ENCODE data around the gene CCR8. TPM values are rescaled to one million over a fixed set of nuclear protein-coding genes. Genes with fewer than 3 reads are reported as not detected.

Gene CCR8
- total RNA-seq, 6 donors from 2014 or later: not detected

DNA sequence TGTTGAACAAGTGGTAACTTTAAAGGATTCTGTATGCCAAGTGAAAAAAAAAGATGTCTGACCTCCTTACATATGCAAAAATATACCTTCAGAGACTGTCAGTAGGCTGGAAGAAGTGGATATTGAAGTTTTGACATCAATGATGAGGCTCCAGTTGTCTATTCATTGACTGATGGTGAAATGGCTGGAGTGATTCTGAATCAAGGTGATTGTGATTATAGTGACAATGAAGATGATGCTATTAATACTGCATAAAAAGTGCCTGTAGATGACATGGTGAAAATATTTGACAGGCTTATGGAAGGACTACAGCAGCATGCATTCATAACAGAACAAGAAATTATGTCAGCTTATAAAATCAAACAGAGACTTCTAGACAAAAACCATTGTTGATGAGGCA lies 4.1 kb downstream of the CCR8 start:
- no peaks in the 10 kb centered on the region for H3K4me1 ChIP-seq
- no peak for DNase-seq
- no peaks in the 10 kb centered on the region for H3K9me3 ChIP-seq
- H3K27ac ChIP-seq: no peak overlapping the region
- H3K4me3 ChIP-seq: no peak overlapping the region
- no peak for ATAC-seq (ENCODE audit: low FRiP score in 2 of 2)
- no peaks in the 10 kb centered on the region for H3K36me3 ChIP-seq
- TF ChIP-seq POLR2A (IDR thresholded peaks at IDR 0.05) (no peak), EP300 (IDR thresholded peaks at IDR 0.05) (no peak)
- TF ChIP-seq, protein P1, sequence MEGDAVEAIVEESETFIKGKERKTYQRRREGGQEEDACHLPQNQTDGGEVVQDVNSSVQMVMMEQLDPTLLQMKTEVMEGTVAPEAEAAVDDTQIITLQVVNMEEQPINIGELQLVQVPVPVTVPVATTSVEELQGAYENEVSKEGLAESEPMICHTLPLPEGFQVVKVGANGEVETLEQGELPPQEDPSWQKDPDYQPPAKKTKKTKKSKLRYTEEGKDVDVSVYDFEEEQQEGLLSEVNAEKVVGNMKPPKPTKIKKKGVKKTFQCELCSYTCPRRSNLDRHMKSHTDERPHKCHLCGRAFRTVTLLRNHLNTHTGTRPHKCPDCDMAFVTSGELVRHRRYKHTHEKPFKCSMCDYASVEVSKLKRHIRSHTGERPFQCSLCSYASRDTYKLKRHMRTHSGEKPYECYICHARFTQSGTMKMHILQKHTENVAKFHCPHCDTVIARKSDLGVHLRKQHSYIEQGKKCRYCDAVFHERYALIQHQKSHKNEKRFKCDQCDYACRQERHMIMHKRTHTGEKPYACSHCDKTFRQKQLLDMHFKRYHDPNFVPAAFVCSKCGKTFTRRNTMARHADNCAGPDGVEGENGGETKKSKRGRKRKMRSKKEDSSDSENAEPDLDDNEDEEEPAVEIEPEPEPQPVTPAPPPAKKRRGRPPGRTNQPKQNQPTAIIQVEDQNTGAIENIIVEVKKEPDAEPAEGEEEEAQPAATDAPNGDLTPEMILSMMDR (IDR thresholded peaks at IDR 0.05): no peak
- no peaks in the 10 kb centered on the region for H3K27me3 ChIP-seq

- Histone ChIP-seq H3K27me3 (no peaks in the 10 kb centered on the region), H3K27ac (no peak overlapping the region), H3K4me1 (no peaks in the 10 kb centered on the region), H3K36me3 (no peaks in the 10 kb centered on the region), H3K4me3 (no peak overlapping the region), H3K9me3 (no peaks in the 10 kb centered on the region)
- TF ChIP-seq, protein P1 (IDR thresholded peaks at IDR 0.05): no peak
- no peak for TF ChIP-seq POLR2AphosphoS5 (IDR thresholded peaks at IDR 0.05)
- TF ChIP-seq EP300 (IDR thresholded peaks at IDR 0.05): no peak
- TF ChIP-seq POLR2A (IDR thresholded peaks at IDR 0.05): no peak
- 82 to 90% methylated on average over 4 of the region's 4 CpGs for WGBS, 2 donors
- DNase-seq (no peak), ATAC-seq (ENCODE audit: low FRiP score in 2 of 2) (no peak)
These were observed 4.7 kb downstream of the CCR8 start for GRCh38 chr3:39334205-39334604.

GRCh38 chr3:39338201-39338600 lies 8.7 kb downstream of the CCR8 start:
- DNase-seq (no peak), ATAC-seq (ENCODE audit: low FRiP score in 2 of 2) (no peak)
- no peak overlapping the region for H3K4me3 ChIP-seq
- WGBS, 2 donors: 79 to 91% methylated on average over 1 of the region's 1 CpG
- no peaks in the 10 kb centered on the region for H3K9me3 ChIP-seq
- TF ChIP-seq POLR2A (IDR thresholded peaks at IDR 0.05): no peak
- no peak for TF ChIP-seq POLR2AphosphoS5 (IDR thresholded peaks at IDR 0.05)
- TF ChIP-seq, protein P1 (IDR thresholded peaks at IDR 0.05): no peak
- no peak for TF ChIP-seq EP300 (IDR thresholded peaks at IDR 0.05)
- H3K27me3 ChIP-seq: no peaks in the 10 kb centered on the region
- H3K4me1 ChIP-seq: no peaks in the 10 kb centered on the region
- no peaks in the 10 kb centered on the region for H3K36me3 ChIP-seq
- no peak overlapping the region for H3K27ac ChIP-seq

GRCh38 chr3:39339086-39339485 lies 9.6 kb downstream of the CCR8 start:
- H3K36me3 ChIP-seq: no peaks in the 10 kb centered on the region
- H3K4me1 ChIP-seq: no peaks in the 10 kb centered on the region
- TF ChIP-seq, protein P1 (IDR thresholded peaks at IDR 0.05): no peak
- no peak for TF ChIP-seq POLR2A (IDR thresholded peaks at IDR 0.05)
- no peak for TF ChIP-seq POLR2AphosphoS5 (IDR thresholded peaks at IDR 0.05)
- TF ChIP-seq EP300 (IDR thresholded peaks at IDR 0.05): no peak
- WGBS, 2 donors: 74 to 80% methylated on average over 1 of the region's 1 CpG
- ATAC-seq (ENCODE audit: low FRiP score in 2 of 2) (no peak), DNase-seq (no peak)
- H3K27me3 ChIP-seq: no peaks in the 10 kb centered on the region
- no peak overlapping the region for H3K27ac ChIP-seq
- no peaks in the 10 kb centered on the region for H3K9me3 ChIP-seq
- H3K4me3 ChIP-seq: no peak overlapping the region

- WGBS, 2 donors: 79 to 93% methylated on average over 1 of the region's 1 CpG
- no peaks in the 10 kb centered on the region for H3K9me3 ChIP-seq
- DNase-seq: no peak
- H3K4me3 ChIP-seq: no peak overlapping the region
- H3K27ac ChIP-seq: no peak overlapping the region
- no peaks in the 10 kb centered on the region for H3K27me3 ChIP-seq
- ATAC-seq (ENCODE audit: low FRiP score in 2 of 2): no peak
- no peaks in the 10 kb centered on the region for H3K36me3 ChIP-seq
- TF ChIP-seq POLR2A (IDR thresholded peaks at IDR 0.05) (no peak), EP300 (IDR thresholded peaks at IDR 0.05) (no peak), POLR2AphosphoS5 (IDR thresholded peaks at IDR 0.05) (no peak)
- TF ChIP-seq, protein P1 (IDR thresholded peaks at IDR 0.05): no peak
- H3K4me1 ChIP-seq: no peaks in the 10 kb centered on the region
These were observed 13.7 kb downstream of the CCR8 start for GRCh38 chr3:39343076-39343717.
